GM21367 (cell line): ENCODE results near the gene SEMA3A.
"Not testable (repeated sequence)": the region's sequence is repeated elsewhere in the genome, so short reads cannot be mapped to it uniquely, and the experiment has no call there.

Experiments used
- ATAC-seq: cut with Tn5 transposase; IDR thresholded peaks from one replicate; pipeline ENCODE4 v1.9.1; 2021; ENCODE audit not compliant: unreplicated experiment

Gene SEMA3A

DNA sequence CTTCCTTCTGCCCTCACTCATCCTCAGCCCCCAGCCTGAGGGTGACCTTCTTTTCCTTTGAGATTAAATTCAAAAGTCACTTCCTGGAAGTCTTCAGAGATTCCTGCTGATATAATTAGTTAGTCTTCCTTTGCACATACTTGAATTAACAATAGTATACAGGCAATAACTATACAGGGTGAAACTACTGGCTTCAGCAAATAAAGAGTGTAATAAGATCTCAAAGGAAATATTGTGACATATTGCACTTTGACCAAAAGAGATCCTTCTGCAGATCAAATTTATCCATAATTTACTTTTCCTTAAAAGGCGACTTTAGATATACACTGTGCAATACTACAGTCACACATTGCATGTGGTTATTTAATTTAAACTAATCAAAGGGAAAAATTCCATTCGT lies 123.8 kb downstream of the SEMA3A start:
- ATAC-seq: no peak

DNA sequence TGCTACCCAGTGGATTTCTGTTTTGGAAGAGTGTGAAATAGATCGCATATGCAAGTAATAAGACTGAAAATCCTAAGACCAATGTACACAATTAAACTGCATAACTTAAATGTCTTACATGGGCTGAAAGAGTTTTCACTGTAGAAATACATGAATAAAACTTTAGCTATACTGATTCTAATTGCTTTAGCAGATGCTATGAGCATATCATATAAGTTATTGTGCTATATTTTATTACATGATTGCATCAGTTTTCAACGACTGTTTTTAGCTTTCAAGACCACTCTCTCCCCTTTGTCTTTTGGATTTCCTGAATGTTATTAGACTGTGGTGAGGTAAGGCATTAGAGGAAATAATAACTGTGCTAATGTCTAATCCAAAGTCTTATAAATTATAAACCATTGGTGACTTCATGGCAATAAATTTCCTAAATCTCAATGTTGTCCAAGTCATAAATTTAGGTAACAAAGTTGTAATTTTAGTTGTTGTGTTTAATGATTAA lies 124.5 kb downstream of the SEMA3A start:
- ATAC-seq: no peak

DNA sequence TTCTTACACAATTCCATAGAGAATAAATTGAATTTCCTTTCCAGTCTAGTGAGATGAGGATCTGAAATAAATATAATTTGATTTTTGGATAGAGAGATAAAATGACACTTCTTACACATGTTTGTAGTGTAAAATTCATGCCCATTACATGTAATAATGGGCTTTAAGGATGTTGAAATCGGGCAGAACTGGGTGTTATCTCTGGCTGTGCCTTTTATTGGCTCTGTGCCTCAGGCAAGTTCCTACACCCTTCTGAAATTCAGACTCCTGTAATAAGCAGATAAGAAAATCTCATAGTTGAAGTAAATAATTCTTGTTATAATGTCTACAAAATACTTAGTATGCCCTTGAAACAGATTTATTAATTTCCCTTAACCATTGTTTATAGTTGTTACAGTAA lies 125.6 kb downstream of the SEMA3A start:
- no peak for ATAC-seq

DNA sequence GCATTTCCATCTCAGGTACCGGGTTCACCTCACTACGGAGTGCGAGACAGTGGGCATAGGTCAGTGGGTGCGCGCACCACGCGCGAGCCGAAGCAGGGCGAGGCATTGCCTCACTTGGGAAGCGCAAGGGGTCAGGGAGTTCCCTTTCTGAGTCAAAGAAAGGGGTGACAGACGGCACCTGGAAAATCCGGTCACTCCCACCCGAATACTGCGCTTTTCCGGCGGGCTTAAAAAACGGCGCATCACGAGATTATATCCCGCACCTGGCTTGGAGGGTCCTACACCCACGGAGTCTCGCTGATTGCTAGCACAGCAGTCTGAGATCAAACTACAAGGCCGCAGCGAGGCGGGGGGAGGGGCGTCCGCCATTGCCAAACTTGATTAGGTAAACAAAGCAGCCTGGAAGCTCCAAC lies 132.1 kb downstream of the SEMA3A start:
- ATAC-seq: not testable (repeated sequence)

DNA sequence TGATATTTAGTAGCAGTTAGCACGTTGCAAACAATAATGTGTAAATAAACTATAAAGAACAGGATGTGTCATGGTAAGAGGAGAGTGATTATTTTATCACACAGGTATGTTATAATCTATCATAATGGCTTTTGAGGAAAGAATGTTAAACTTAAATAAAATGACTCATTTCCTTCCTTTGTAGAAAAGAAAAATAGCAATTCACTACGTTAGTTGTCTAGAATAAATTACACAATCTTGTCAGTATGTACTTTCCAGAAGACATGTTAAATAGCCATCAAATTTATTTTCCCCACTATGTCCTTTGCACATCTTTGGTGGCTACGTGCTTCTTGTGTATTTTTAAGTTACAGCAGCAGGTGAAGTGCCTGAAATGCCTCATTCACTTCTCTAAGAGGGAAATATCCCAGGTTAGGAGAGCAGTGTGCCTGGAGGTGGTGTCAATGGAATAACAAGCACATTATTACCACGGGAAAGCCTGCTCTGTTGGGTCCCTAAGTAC lies 133.8 kb downstream of the SEMA3A start:
- ATAC-seq: no peak

DNA sequence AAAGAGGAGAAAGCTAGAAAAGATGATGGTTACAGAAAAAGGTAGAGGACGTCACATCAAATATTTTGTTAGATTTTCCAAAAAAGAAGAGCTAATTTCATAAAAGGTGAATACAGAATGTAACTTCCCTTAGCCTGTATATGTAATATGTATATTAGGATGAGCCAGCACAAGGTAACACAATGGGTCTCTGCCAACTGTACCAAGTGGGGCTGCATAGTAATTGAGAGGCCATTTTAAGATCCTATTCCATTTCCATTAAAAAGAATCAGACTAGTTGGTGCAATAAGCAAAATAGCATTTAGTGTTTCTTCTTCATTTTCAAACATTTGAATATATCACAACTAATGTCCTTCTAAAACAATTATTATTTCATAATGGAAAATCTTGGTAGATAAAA lies 134.6 kb downstream of the SEMA3A start:
- no peak for ATAC-seq

DNA sequence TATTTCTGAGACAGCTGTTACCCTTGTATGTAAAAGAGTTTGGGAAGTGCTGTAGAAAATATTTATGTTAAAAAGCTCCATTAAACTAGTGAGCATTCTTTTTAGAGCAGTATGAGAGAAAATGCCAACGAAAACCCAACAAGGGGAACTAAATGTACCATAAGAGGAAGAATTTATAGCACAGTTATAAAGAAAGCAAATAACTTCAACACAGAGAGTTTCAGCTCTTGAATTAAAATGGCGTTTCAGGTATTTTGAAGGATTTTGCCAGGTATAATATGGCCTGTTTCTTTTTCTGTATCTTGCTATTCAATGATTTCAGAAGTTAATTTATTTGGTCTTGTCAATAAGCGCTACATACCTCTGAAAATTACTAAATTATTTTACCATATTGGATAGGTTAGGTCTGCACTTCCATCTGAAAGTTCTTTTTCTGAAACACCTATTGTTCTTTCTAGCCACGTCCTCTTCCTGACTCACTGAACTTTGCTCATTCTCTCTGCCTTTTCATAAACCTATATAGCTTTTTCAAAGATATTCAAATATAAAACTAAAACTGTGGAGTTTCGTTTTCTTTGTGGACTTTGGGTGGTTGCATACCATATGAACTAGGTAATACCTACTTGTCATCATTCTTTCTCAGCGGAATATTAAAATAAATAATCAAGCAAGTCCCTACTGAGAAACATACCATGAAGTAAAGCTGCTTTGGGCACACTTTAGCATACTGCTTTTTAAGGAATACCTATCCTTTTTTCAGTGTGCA lies 136.1 kb downstream of the SEMA3A start:
- no peak for ATAC-seq

DNA sequence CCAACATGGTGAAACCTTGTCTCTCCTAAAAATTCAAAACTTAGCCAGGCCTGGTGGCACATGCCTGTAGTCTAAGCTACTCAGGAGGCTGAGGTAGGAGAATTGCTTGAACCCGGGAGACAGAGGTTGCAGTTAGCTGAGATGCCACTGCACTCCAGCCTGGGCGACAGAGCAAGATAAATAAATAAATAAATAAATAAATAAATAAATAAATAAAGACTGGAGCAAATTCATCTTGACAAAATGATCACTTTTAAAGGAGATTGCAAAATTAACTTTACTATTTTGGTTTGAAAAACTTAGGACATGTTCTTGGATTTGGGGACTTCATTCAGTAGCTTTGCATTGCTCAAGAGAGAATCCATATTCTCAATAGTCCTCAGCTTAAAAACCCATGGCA lies 137.0 kb downstream of the SEMA3A start:
- ATAC-seq: no peak

DNA sequence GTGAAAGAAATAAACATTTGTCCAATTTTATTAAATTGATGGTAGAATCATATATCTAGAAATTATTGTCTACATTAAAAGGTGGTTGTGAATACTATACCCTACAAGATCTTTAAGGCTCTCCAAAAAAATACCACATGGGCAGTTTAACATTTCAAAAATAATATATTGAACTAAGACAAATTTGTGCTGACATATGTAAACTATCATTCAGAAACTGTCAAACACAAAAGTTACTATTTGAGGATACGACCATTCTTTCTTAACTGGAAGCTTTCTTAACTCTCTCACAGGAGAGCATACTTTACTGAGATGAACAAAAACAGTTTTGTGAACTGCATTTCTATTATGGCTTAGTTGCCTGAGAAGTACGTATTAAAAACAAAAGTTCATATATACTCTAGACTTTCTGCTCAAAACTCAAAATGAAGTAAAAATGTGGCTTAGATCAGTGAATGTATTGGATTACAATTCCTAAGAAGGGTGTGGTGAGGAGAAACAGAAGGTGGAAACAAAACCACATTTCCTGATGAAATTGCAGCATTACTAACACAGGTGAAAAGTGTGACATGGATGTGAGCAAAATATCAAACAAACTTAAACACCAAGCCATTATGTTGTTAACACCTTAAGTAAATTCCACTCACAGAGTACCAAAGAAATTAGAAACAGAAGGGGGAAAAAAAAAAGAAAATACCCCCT lies 138.5 kb downstream of the SEMA3A start:
- ATAC-seq: no peak

DNA sequence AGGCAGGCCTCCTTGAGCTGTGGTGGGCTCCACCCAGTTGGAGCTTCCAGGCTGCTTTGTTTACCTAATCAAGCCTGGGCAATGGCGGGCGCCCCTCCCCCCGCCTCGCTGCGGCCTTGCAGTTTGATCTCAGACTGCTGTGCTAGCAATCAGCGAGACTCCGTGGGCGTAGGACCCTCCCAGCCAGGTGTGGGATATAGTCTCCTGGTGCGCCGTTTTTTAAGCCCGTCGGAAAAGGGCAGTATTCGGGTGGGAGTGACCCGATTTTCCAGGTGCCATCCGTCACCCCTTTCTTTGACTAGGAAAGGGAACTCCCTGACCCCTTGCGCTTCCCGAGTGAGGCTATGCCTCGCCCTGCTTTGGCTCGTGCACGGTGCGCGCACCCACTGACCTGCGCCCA lies 139.4 kb downstream of the SEMA3A start:
- ATAC-seq: not testable (repeated sequence)

DNA sequence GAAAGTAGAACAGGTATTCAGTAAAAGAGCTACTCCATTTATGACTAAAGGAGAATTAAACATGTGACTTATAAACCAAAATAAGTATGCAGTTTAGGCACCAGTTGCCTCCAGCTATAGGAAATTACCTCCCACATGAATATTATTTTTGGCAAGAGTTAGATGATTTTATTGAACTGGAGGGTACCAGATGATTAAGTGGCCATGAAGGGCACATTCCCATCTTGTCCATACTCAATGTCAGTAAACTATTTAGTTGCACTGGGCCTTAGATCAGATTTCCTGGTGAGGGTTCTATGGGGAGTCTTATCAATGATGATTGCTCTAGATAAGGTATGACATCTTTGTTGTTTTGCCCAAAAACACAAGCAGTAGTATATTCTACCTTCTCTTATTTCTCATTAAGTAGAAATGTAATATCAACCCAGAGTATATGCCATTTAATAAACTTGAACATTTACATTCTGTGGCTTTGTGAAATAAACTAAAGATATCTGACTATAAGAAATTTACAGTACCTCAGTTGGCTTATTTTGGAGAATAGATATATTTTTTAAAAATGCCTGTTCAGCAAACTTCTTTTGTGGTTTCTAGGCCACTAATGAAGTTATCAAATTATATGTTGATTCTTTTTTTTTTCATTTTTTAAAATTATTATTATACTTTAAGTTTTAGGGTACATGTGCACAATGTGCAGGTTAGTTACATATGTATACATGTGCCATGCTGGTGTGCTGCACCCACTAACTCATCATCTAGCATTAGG lies 145.3 kb downstream of the SEMA3A start:
- no peak for ATAC-seq

DNA sequence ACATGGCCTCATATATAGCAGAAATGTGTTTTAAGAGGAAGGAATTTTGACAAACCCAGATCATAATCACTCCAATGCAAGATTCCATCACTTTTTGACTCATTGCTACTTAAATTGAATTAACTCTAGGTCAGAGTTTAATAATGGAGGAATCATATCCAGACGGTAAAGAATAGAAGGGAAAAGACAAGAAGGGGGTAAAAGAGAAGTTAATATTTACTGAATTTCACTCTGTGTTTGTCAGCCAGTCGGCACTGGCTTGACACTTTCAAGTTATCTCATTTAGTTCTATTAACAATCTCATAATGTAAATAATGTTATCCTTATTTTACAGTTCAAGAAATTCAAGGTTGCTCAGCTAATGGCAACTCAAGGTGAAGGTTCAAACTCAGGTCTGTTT lies 147.5 kb downstream of the SEMA3A start:
- no peak for ATAC-seq

DNA sequence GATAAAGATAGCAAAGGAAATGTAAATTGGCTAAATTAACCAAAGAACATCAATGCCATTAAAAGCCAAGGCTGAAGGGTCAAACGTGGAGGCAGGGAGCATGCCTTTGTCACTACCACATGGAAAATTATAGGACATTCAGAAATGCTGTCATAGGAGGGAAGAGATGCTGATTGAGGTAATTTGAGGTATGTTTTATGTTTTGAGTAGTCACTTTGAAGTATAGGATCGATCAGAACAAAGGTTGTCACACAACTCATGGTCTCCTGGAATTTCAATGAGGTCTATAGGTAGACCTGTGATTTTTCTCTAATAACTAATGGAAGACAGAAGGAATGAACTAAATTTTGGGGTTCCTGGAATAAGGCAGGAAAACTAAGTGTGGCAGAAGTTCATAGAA lies 149.8 kb downstream of the SEMA3A start:
- no peak for ATAC-seq

DNA sequence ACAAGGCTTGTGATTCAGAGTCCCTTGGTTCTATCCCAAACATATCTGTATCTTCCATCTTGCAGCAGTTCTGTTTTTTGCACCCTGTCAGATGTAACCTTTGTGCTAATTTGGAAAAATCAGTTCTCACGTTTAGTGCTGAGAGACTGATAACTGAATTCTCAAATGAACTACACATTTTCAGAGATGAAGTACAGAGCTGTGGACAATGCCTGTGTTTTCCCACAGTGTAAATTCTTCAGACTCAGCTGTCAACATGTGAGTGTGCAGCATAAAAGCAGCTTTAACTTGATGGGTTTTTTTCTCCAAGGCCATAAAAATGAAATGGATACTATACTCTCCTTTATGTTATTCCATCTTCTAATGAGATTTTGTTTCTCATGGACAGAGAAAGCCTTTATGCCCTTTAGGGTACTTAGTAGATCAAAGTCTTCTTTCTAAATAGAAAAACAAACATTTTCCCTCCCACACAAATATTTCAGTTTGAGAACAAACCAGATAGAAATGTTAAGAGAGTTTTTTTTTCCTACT lies 150.9 kb downstream of the SEMA3A start:
- ATAC-seq: no peak

DNA sequence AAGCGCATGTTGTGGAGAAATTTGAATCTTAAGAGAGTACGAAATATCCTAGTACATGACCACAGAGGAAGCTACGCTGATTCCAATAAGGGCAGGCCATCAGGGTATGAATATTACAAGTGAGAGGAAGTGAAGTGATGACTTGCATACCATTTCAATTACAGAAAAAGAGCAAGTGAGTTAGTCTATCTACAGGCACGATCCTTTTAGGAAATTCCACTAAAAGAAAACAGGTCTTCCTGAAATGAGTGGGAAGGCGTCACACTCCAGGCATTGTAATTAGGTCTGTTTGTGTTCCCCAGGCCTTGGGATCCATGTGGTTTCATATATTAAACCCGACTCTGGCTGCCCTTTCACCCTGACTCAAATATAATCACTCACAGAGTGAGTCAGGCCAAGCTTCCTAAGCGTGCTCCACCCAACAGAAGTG lies 152.5 kb downstream of the SEMA3A start:
- ATAC-seq: no peak

DNA sequence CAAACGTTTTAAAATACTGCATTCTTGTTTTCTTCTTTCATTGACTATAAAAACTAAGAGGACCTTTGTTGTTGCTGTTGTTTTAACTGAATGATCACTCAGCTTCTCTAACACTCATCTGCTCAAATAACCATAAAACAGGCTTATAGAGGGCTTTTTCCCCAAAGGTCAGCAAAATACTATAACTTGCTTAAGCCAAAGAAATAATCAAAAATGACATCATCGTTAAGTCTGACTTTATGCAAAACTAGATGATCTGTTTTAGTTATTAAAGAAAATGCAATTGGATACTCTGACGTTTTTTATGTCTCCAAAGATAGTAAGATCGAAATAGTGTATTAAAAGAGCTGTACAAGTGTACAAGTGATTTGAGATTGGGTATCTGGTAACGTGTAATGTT lies 152.9 kb downstream of the SEMA3A start:
- no peak for ATAC-seq

DNA sequence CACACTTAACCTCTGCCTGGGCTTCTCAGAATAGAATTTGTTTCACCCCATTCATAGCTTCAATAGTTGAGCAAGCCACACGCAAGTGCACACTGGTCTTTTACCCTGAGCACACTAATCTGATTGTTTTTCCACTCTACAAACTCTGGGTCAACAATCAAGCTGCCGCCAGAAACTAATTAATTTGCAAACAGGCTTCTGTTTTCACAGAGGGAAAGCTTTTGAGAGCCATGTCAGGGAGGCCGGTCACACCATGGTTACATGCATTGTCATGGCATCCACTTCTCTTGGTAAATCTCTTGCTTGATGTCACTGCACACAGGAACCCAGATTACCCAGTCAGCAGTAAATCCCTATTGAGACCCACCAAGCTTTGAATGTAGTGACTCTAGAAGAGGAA lies 154.2 kb downstream of the SEMA3A start:
- ATAC-seq: no peak

DNA sequence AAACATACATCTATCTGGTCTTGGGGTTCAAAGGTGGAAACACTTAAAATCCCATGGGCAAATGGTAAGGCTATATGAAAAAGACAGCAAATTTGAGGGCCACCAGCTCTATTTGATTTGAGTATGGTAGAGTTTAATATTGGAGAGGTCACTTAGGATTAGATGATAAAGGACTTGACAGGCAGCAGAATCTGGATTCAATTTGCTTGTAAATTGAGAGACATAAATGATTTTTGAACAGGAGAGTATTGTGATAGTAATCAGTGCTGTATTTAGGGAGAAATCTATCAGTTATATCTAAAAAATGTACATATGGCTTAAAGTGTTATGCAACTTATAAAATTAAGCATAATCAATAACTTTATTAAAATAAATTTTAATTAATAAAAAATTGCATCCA lies 155.2 kb downstream of the SEMA3A start:
- no peak for ATAC-seq

DNA sequence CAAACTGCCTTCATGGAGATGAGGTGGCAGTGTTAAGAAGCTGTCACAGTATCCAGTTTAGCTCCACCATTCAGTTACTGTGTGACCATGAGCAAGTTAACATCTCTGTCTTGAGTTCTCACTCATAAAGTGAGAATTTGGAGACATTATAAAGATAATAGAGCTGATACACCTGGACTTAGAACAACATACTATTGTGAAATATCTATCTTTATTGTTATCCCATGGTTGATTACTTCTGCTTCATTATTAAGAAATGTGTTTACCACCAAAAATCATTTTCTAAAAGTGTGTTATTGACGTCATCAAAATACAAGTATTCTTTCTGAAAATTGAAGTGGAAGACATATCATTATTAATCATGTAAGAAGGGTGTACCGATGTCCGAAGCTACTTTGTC lies 166.9 kb downstream of the SEMA3A start:
- no peak for ATAC-seq

DNA sequence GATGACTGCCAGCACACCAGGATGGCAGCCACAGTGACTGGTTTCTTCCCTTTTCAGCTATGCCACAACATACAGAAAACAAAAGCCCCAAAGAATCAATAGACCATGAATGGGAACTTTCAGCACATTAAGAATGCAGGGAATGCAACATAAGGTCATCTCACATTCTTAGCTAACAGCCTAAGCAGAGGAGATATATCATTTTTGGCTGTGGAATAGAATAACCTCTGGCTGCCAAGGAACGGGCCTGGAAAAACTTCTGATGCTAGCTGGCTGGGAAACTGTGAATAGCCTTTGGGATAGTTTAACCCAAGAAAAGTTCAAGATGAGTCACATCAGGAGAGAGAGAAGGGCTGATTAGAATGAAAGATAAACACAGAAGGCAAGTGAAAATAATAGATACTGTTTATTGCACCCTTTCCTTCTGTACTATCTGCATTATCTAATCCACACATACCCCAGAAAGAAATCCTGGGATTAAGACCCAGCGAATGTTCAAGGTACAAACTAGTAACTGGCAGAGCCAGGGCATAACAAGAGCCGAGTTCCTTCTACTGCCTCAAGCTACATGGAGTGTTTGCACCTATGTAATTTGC lies 169.2 kb downstream of the SEMA3A start:
- no peak for ATAC-seq
